GM19452 (cell line): ENCODE measurements around the gene SMOC1.

Experiments
- ATAC-seq: cut with Tn5 transposase; IDR thresholded peaks from one replicate; pipeline ENCODE4 v1.9.1; 2021; ENCODE audit not compliant: unreplicated experiment

The SMOC1 gene

GRCh38 chr14:70032447-70032846, 153.2 kb downstream of the SMOC1 start:
- no peak for ATAC-seq

- ATAC-seq = no peak
Measured at GRCh38 chr14:70033116-70033515, 153.9 kb downstream of the SMOC1 start.

GRCh38 chr14:70033561-70033960, 154.3 kb downstream of the SMOC1 start:
- ATAC-seq = no peak

GRCh38 chr14:70034257-70034656, 155.0 kb downstream of the SMOC1 start:
- no peak for ATAC-seq

- no peak for ATAC-seq
Measured at GRCh38 chr14:70036665-70037064, 157.4 kb downstream of the SMOC1 start.

- no peak for ATAC-seq
Measured at GRCh38 chr14:70043001-70043400, 163.8 kb downstream of the SMOC1 start.

- ATAC-seq = no peak
Measured at GRCh38 chr14:70045310-70045709, 166.1 kb downstream of the SMOC1 start.

- no peak for ATAC-seq
Measured at GRCh38 chr14:70045844-70046535, 166.8 kb downstream of the SMOC1 start.

- ATAC-seq = no peak
Measured at GRCh38 chr14:70047598-70048312, 168.5 kb downstream of the SMOC1 start.

- no peak for ATAC-seq
Measured at GRCh38 chr14:70048313-70048654, 169.1 kb downstream of the SMOC1 start.

GRCh38 chr14:70049605-70050004, 170.4 kb downstream of the SMOC1 start:
- no peak for ATAC-seq

GRCh38 chr14:70050136-70050535, 170.9 kb downstream of the SMOC1 start:
- no peak for ATAC-seq

GRCh38 chr14:70052990-70053389, 173.8 kb downstream of the SMOC1 start:
- no peak for ATAC-seq

GRCh38 chr14:70057519-70058136, 178.4 kb downstream of the SMOC1 start:
- ATAC-seq = no peak

- ATAC-seq = no peak
Measured at GRCh38 chr14:70059545-70059944, 180.3 kb downstream of the SMOC1 start.

GRCh38 chr14:70061108-70061507, 181.9 kb downstream of the SMOC1 start:
- no peak for ATAC-seq

- no peak for ATAC-seq
Measured at GRCh38 chr14:70064136-70064865, 185.1 kb downstream of the SMOC1 start.

- ATAC-seq = no peak
Measured at GRCh38 chr14:70067810-70068209, 188.6 kb downstream of the SMOC1 start.

- ATAC-seq = no peak
Measured at GRCh38 chr14:70069186-70069585, 190.0 kb downstream of the SMOC1 start.

GRCh38 chr14:70073924-70074566, 194.8 kb downstream of the SMOC1 start:
- no peak for ATAC-seq

GRCh38 chr14:70077005-70077404, 197.8 kb downstream of the SMOC1 start:
- ATAC-seq = no peak
